Measurements from ENCODE around the gene CAP2.

- no peak for TF ChIP-seq CTCF (IDR thresholded peaks at IDR 0.05 in 8 of 11, conservative IDR thresholded peaks at IDR 0.05 in 3 of 11)
- no peak for TF ChIP-seq POLR2A (IDR thresholded peaks at IDR 0.05)
- TF ChIP-seq POLR2AphosphoS5 (IDR thresholded peaks at IDR 0.05), result no peak
Observed at GRCh38 chr6:17511580-17511979, 118.2 kb downstream of the CAP2 start.
